ENCODE measurements around the gene NLE1.

NLE1 gene

GRCh38 chr17:35087731-35088355 lies 54.3 kb downstream of the NLE1 start:
- DNase-seq (ENCODE audit: low read depth in 3 of 3, low spot score in 1 of 3), result no peak

DNA sequence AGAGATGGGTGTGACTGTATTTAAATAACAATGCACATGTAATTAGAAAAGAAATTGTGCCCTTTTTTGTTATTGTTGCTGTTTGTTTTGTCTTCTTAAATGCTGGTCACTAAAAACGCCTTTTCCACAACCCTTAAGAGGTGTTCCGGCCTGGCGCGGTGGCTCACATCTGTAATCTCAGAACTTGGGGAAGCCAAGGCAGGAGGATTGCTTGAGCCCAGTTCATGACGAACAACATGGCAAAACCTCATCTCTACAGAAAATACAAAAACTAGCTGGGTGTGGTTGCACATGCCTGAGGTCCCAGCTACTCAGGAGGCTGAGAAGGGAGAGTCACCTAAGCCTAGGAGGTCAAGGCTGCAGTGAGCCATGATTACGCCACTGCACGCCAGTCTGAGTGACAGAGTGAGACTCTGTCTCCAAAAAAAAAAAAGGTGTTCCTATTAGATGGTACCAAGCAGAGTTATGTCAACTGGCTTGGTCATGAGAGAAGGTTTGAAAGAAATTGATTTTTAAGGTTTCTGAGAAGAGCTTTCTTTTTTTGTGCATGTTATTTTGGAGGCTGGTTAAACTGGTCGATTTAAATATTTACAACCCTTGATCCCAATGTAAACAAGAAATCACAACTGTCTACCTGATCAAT lies 55.1 kb downstream of the NLE1 start:
- DNase-seq (ENCODE audit: low read depth in 3 of 3, low spot score in 1 of 3), result no peak

DNA sequence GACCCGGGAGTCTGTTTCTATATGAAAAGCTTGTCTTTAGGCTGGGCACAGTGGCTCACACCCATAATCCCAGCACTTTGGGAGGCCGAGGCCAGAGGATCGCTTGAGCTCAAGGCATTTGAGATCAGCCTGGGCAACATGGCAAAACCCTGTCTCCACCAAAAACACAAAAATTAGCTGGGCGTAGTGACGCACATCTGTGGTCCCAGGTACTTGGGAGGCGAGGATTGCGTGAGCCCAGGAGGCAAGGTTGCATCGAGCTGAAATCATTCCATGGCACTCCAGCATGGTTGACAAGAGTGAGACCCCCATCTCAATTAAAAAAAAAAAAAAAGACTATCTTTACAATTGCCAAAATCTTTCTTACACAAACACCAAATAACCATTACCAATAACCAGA lies 55.9 kb downstream of the NLE1 start:
- no peak for DNase-seq (ENCODE audit: low read depth in 3 of 3, low spot score in 1 of 3)

DNA sequence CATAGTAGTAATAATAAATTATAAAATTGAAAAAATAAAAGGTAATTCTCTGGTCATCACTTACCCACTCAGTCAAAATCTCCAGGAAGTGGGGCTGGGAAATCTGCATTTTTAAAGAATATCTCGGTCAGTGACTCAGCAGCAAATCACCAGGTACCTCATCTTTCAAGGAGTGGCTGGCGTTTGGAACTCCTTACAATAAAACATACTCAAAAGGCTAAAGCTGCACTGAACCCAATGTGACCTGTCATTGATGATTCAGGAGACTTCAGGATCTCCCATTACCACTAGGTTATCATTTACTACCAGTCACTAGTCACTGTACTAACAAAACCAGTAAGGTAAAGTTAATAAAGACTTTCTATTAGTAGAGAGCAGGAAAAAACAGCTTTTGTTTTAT lies 57.1 kb downstream of the NLE1 start:
- DNase-seq (ENCODE audit: low read depth in 3 of 3, low spot score in 1 of 3), result no peak

- no peak for DNase-seq (ENCODE audit: low read depth in 3 of 3, low spot score in 1 of 3)
Measured at GRCh38 chr17:35083071-35083470, 59.0 kb downstream of the NLE1 start.

DNA sequence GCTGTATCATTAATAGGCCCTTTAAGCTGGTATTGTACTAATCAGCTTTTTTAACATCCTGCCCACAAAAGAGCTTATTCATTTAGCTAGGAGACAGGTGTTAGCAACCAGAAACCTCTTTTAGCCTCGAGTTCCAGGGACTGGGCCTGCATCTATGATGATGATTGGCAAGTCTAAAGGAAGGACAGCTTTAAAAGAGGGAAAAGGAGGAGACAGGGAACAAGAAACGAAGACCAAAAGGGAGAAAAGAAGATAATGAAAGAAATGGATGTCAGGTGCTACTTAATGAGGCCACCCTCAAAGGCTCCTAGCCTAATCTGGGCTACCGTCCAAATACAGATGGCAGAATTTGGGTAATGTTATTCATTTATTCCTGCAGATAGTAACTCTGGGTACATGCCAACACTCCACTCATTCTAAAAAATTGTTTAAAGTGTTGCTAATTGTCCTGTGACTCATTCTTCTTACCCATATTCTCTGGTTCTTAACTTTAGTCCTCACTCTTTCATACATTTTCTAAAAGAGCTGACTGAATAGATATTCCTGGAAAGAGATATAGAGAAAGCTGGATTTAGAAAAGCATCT lies 59.9 kb downstream of the NLE1 start:
- no peak for DNase-seq (ENCODE audit: low read depth in 3 of 3, low spot score in 1 of 3)

DNA sequence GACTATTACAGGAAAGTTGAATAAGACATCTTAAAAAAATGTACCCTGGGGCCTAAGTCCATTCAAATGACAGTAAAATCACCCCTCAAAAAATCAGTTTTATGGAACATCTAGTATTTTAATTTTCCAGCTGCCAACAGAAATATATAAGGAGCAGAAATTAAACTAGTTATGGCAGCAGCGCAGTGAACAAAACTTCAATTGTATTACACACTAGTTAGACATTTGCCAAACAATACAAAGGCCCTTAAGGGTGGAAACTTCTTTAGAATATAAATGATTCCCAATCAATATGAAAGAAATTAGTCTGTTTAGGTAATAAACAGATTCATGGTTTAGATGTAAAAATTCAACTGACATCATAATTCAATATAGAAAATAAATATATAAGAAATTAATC lies 60.5 kb downstream of the NLE1 start:
- no peak for DNase-seq (ENCODE audit: low read depth in 3 of 3, low spot score in 1 of 3)

GRCh38 chr17:35080536-35080935 lies 61.6 kb downstream of the NLE1 start:
- DNase-seq (ENCODE audit: low read depth in 3 of 3, low spot score in 1 of 3), result no peak

- no peak for DNase-seq (ENCODE audit: low read depth in 3 of 3, low spot score in 1 of 3)
Measured at GRCh38 chr17:35079547-35080423, 62.3 kb downstream of the NLE1 start.

Data from stimulated activated CD4-positive, alpha-beta T cell treated with anti-CD3 and anti-CD28 coated beads, TNF-alpha, amount 100 ng/mL, for 1 hour (primary cell).